IMR-90 (cell line): Measurements from ENCODE around the gene PARP14. TPM values are rescaled to one million over a fixed set of nuclear protein-coding genes. Genes with fewer than 3 reads are reported as not detected.

Source experiments
- ATAC-seq: fragments of 200-7000 bp; cut with Tn5 transposase; 2 replicates; pipeline ENCODE4 v1.9.1; 2020; ENCODE audit warnings: low read depth, mild to moderate bottlenecking, moderate library complexity
- BruUV-seq: library from RNA; stranded (reverse); fragments of 400-500 nt; replicated peaks from 2 replicates; lab custom pipeline; 2021; lab: Mats Ljungman, UMichigan
- CTCF ChIA-PET: fragments of 300-600 bp; formaldehyde crosslinking; extraction: SDS; loops from one replicate; lab custom pipeline; 2021; ENCODE audit warnings: antibody characterized with exemption; lab: Yijun Ruan, JAX
- POLR2A ChIA-PET: fragments of 300-600 bp; sonication (Branson Sonifier 250); formaldehyde crosslinking; loops from one replicate; lab custom pipeline; 2022; ENCODE audit warnings: antibody characterized with exemption; ENCODE audit not compliant: unreplicated experiment; lab: Charles Lee
- DNase-seq: peaks from one replicate; pipeline ENCODE4 v3.0.0; 2013
- H2AFZ ChIP-seq: replicated peaks from 2 replicates; pipeline ENCODE3; 2013; ENCODE audit warnings: low read length, mild to moderate bottlenecking; ENCODE audit not compliant: poor library complexity
- H2AK5ac ChIP-seq: 2 replicates; pipeline ENCODE4 v1.6.1; 2013; ENCODE audit warnings: low read depth, low read length, inconsistent platforms
- H2AK9ac ChIP-seq: replicated peaks from 2 replicates; pipeline ENCODE3; 2013; ENCODE audit warnings: mild to moderate bottlenecking, low read depth, low read length, moderate library complexity; ENCODE audit not compliant: poor library complexity
- H2BK120ac ChIP-seq: 2 replicates; pipeline ENCODE4 v1.6.1; 2013; ENCODE audit warnings: low read depth, low read length, inconsistent platforms
- H2BK15ac ChIP-seq: 3 replicates; pipeline ENCODE4 v1.6.1; 2013; ENCODE audit warnings: low read depth, low read length, inconsistent platforms
- H2BK20ac ChIP-seq: 2 replicates; pipeline ENCODE4 v1.6.1; 2013; ENCODE audit warnings: low read depth, mild to moderate bottlenecking, inconsistent platforms, low read length, moderate library complexity
- H2BK5ac ChIP-seq: 2 replicates; pipeline ENCODE4 v1.6.1; 2013; ENCODE audit warnings: mild to moderate bottlenecking, low read depth, low read length, inconsistent platforms; ENCODE audit not compliant: poor library complexity, severe bottlenecking
- H3K14ac ChIP-seq: replicated peaks from 2 replicates; pipeline ENCODE4 v1.6.1; 2013; ENCODE audit warnings: low read depth, low read length, inconsistent platforms
- H3K18ac ChIP-seq: 2 replicates; pipeline ENCODE4 v1.6.1; 2013; ENCODE audit warnings: low read depth, low read length, control low read depth
- H3K23ac ChIP-seq: 2 replicates; pipeline ENCODE4 v1.6.1; 2013; ENCODE audit warnings: low read depth, low read length, inconsistent platforms
- H3K27ac ChIP-seq: 2 replicates; pipeline ENCODE4 v1.5.1; 2013; ENCODE audit warnings: mild to moderate bottlenecking, control low read depth, low read length; ENCODE audit not compliant: insufficient read depth
- H3K27me3 ChIP-seq: 2 replicates; pipeline ENCODE4 v1.6.1; 2013; ENCODE audit warnings: low read length; ENCODE audit not compliant: control insufficient read depth, insufficient read depth
- H3K36me3 ChIP-seq: 2 replicates; pipeline ENCODE4 v1.6.1; 2013; ENCODE audit warnings: low read length, mixed read lengths; ENCODE audit not compliant: control insufficient read depth, insufficient read depth
- H3K4ac ChIP-seq: 2 replicates; pipeline ENCODE4 v1.6.1; 2013; ENCODE audit warnings: low read depth, low read length, inconsistent platforms
- H3K4me1 ChIP-seq: 2 replicates; pipeline ENCODE4 v1.6.1; 2013; ENCODE audit warnings: low read length, mixed read lengths; ENCODE audit not compliant: control insufficient read depth, insufficient read depth
- H3K4me2 ChIP-seq: 2 replicates; pipeline ENCODE4 v1.6.1; 2013; ENCODE audit warnings: low read depth, mild to moderate bottlenecking, control low read depth, low read length, moderate library complexity
- H3K4me3 ChIP-seq: 2 replicates; pipeline ENCODE4 v1.5.1; 2013; ENCODE audit warnings: low read depth, mild to moderate bottlenecking, control low read depth, low read length, moderate library complexity; ENCODE audit not compliant: insufficient read depth
- H3K56ac ChIP-seq: 2 replicates; pipeline ENCODE4 v1.6.1; 2013; ENCODE audit warnings: low read length, inconsistent platforms; ENCODE audit not compliant: insufficient read depth; ENCODE audit errors: extremely low read depth
- H3K79me1 ChIP-seq, 2 experiments: 2 replicates each; pipeline ENCODE4 v1.6.1; 2013; ENCODE audit warnings: low read length in 2 of 2, inconsistent platforms in 1 of 2, low read depth in 1 of 2
- H3K9ac ChIP-seq: 2 replicates; pipeline ENCODE4 v1.6.1; 2013; ENCODE audit warnings: low read depth, low read length, control low read depth
- H3K9me1 ChIP-seq: 2 replicates; pipeline ENCODE4 v1.6.1; 2013; ENCODE audit warnings: low read length, inconsistent platforms; ENCODE audit not compliant: insufficient read depth
- H3K9me3 ChIP-seq: 2 replicates; pipeline ENCODE4 v1.6.1; 2013; ENCODE audit warnings: low read length; ENCODE audit not compliant: control insufficient read depth, insufficient read depth
- H4K20me1 ChIP-seq: 2 replicates; pipeline ENCODE4 v1.6.1; 2013; ENCODE audit warnings: low read length, inconsistent platforms; ENCODE audit not compliant: insufficient read depth
- H4K5ac ChIP-seq: 2 replicates; pipeline ENCODE4 v1.6.1; 2013; ENCODE audit warnings: mild to moderate bottlenecking, low read depth, low read length, control low read depth
- H4K8ac ChIP-seq, 2 experiments: 2 replicates each; pipeline ENCODE4 v1.6.1; 2013; ENCODE audit warnings: low read depth in 2 of 2, low read length in 2 of 2, control low read depth in 1 of 2, inconsistent platforms in 1 of 2
- H4K91ac ChIP-seq: 2 replicates; pipeline ENCODE4 v1.6.1; 2013; ENCODE audit warnings: low read depth, low read length, inconsistent platforms; ENCODE audit not compliant: insufficient read depth
- BHLHE40 ChIP-seq: fragments of 150-350 bp; IDR thresholded peaks from 2 replicates; pipeline ENCODE4 v1.6.1; 2016; ENCODE audit warnings: mild to moderate bottlenecking, low read depth, low read length
- CEBPB ChIP-seq: IDR thresholded peaks from 2 replicates; pipeline ENCODE4 v1.6.1; 2012; ENCODE audit warnings: low read depth, low read length, improper control_type of control experiment
- CHD1 ChIP-seq: IDR thresholded peaks from 2 replicates; pipeline ENCODE4 v1.6.1; 2012; ENCODE audit warnings: low read depth, low read length, improper control_type of control experiment
- FOS ChIP-seq: fragments of 150-350 bp; IDR thresholded peaks from 2 replicates; pipeline ENCODE4 v1.6.1; 2016; ENCODE audit warnings: low read depth, low read length
- MAFK ChIP-seq: IDR thresholded peaks from 2 replicates; pipeline ENCODE4 v1.6.1; 2012; ENCODE audit warnings: low read depth, low read length, improper control_type of control experiment
- MAZ ChIP-seq: IDR thresholded peaks from 2 replicates; pipeline ENCODE4 v1.6.1; 2012; ENCODE audit warnings: low read depth, mild to moderate bottlenecking, low read length, improper control_type of control experiment, moderate library complexity, borderline replicate concordance
- MXI1 ChIP-seq: IDR thresholded peaks from 2 replicates; pipeline ENCODE4 v1.6.1; 2012; ENCODE audit warnings: low read depth, mild to moderate bottlenecking, low read length, moderate library complexity, borderline replicate concordance
- NFE2L2 ChIP-seq: fragments of 150-350 bp; IDR thresholded peaks from 2 replicates; pipeline ENCODE4 v1.6.1; 2016; ENCODE audit warnings: low read depth, mild to moderate bottlenecking, low read length
- POLR2A ChIP-seq: IDR thresholded peaks from 2 replicates; pipeline ENCODE4 v1.6.1; 2012; ENCODE audit warnings: mild to moderate bottlenecking, low read depth, low read length
- RAD21 ChIP-seq: IDR thresholded peaks from 2 replicates; pipeline ENCODE4 v1.6.1; 2012; ENCODE audit warnings: low read length, improper control_type of control experiment
- RCOR1 ChIP-seq: IDR thresholded peaks from 2 replicates; pipeline ENCODE4 v1.6.1; 2012; ENCODE audit warnings: mild to moderate bottlenecking, low read length, improper control_type of control experiment; ENCODE audit not compliant: insufficient replicate concordance
- RFX5 ChIP-seq: IDR thresholded peaks from 2 replicates; pipeline ENCODE4 v1.8.0; 2012; ENCODE audit warnings: low read depth, mild to moderate bottlenecking, low read length, moderate library complexity
- SMC3 ChIP-seq: fragments of 150-350 bp; IDR thresholded peaks from 2 replicates; pipeline ENCODE4 v1.6.1; 2016; ENCODE audit warnings: low read depth, mild to moderate bottlenecking, antibody characterized with exemption, low read length, moderate library complexity
- WGBS, 2 experiments: methylation state at CpG; one replicate each; pipeline versions ENCODE4 v1.1.5 to v1.1.7; 2013; ENCODE audit warnings: missing lambda C conversion rate in 2 of 2; ENCODE audit not compliant: insufficient read length in 1 of 2; ENCODE audit errors: extremely low coverage in 2 of 2; 5-methylcytosine and 5-hydroxymethylcytosine counted together
- dilution Hi-C: fragments of 300-500 bp; cut with HindIII; formaldehyde crosslinking; loops from one replicate; pipeline ENCODE4 v1.14.3; 2018; ENCODE audit warnings: low sequenced_read_pairs; ENCODE audit not compliant: unreplicated experiment
- in situ Hi-C: fragments of 300-500 bp; cut with MboI; formaldehyde crosslinking; loops from 3 replicates; pipeline ENCODE4 v1.14.3; 2019; ENCODE audit warnings: low sequenced_read_pairs, inconsistent platforms, mixed read lengths
- intact Hi-C: fragments of 100-400 bp; cut with micrococcal nuclease; formaldehyde crosslinking; loops from 2 replicates; pipeline ENCODE4 v1.10.0; 2022
- polyA plus RNA-seq, 3 experiments: library from polyadenylated mRNA; depleted of rRNA; stranded (reverse); fragments of >200 nt; gene quantifications; 2 replicates each; pipeline ENCODE4 v1.2.3, GENCODE V29; 2012; ENCODE audit warnings: low replicate concordance in 1 of 3
- total RNA-seq: library from RNA; depleted of rRNA; stranded (reverse); fragments of >200 nt; gene quantifications from 2 replicates; pipeline ENCODE4 v1.2.3, GENCODE V29; 2012
- TF ChIP-seq, protein P1 (sequence below): fragments of 150-350 bp; IDR thresholded peaks from 2 replicates; pipeline ENCODE4 v1.6.1; 2017; ENCODE audit warnings: mild to moderate bottlenecking, antibody characterized with exemption, low read length, low read depth
- TF ChIP-seq, protein P2 (sequence below): fragments of 150-350 bp; IDR thresholded peaks from 2 replicates; pipeline ENCODE4 v1.6.1; 2016; ENCODE audit warnings: low read depth, mild to moderate bottlenecking, low read length, moderate library complexity, borderline replicate concordance
- TF ChIP-seq, protein P3 (sequence below): conservative IDR thresholded peaks from 2 replicates; pipeline ENCODE4 v1.5.1; 2012; ENCODE audit warnings: mild to moderate bottlenecking, low read depth, low read length, improper control_type of control experiment

The PARP14 gene
- total and polyA plus RNA-seq, 2 of the 4 experiments (the other 2 are of a cell fraction): 9.3 to 23.1 TPM

DNA sequence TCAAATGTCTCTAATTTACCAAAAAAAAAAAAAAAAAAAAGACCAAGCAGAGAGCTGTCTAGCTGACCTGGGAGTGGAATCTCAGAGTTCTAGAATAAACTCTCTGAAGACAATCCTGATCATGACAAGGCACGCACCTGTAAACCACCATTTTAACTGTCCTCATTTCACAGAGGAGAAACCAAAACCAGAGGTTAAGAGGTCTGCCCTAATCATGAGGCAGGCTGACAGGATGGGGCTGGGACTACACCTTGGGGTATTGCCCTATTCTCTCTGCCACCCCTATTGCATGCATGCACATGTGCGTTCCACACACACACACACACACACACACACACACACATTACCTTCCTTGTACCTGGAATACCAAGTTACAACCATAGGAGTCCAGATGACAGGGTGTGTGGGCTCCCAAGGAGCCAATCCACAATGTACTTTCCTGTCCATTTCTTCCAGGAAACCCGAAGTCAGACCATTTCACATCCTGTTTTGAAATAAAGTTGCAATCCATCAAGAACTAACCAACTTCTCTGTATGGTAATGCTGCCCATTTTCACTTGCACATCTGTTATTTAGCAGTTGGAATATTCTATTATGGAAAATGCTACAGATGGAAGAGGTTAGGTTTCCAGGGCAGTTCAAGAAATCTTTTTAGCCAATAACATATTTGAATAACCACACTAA is 78.4 kb downstream of the PARP14 start:
- Histone ChIP-seq H3K79me1 (no peaks in the 10 kb centered on the region), H3K27ac (no peak overlapping the region), H4K91ac (no peak overlapping the region), H2AFZ (no peak overlapping the region), H3K14ac (no peak overlapping the region), H4K20me1 (no peaks in the 10 kb centered on the region), H3K9me1 (peaks cover 5% of the 10 kb centered on the region; the same call in 1 of the 2 replicates), H4K5ac (no peak overlapping the region), H3K4me3 (no peak overlapping the region), H3K36me3 (peaks cover 2% of the 10 kb centered on the region; the same call in 1 of the 2 replicates), H2BK120ac (no peak overlapping the region), H3K56ac (no peak overlapping the region), H3K9me3 (no peaks in the 10 kb centered on the region), H3K4me1 (peaks cover 2% of the 10 kb centered on the region; the same call in 1 of the 2 replicates), H3K4ac (no peak overlapping the region), H3K18ac (no peak overlapping the region), H3K27me3 (no peaks in the 10 kb centered on the region), H2AK9ac (no peak overlapping the region), H2BK15ac (no peak overlapping the region), H3K4me2 (no peak overlapping the region), H2BK20ac (no peak overlapping the region), H3K23ac (no peak overlapping the region), H2BK5ac (no peak overlapping the region), H4K8ac (no peak overlapping the region), H3K9ac (no peak overlapping the region), H2AK5ac (no peak overlapping the region)
- intact Hi-C loops (no loop called here), dilution Hi-C loops (no loop called here), in situ Hi-C loops (no loop called here)
- ChIA-PET CTCF (no interaction called here), POLR2A (no interaction called here)
- ATAC-seq (no peak), DNase-seq (no peak)
- WGBS, 2 experiments: 100% methylated on average over 1 of the region's 3 CpGs; no CpG with 5 or more reads in 1 of the 2 experiments
- TF ChIP-seq CEBPB: no peak
- TF ChIP-seq, protein P1, sequence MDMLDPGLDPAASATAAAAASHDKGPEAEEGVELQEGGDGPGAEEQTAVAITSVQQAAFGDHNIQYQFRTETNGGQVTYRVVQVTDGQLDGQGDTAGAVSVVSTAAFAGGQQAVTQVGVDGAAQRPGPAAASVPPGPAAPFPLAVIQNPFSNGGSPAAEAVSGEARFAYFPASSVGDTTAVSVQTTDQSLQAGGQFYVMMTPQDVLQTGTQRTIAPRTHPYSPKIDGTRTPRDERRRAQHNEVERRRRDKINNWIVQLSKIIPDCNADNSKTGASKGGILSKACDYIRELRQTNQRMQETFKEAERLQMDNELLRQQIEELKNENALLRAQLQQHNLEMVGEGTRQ: no peak
- TF ChIP-seq RCOR1: no peak
- TF ChIP-seq, protein P2, sequence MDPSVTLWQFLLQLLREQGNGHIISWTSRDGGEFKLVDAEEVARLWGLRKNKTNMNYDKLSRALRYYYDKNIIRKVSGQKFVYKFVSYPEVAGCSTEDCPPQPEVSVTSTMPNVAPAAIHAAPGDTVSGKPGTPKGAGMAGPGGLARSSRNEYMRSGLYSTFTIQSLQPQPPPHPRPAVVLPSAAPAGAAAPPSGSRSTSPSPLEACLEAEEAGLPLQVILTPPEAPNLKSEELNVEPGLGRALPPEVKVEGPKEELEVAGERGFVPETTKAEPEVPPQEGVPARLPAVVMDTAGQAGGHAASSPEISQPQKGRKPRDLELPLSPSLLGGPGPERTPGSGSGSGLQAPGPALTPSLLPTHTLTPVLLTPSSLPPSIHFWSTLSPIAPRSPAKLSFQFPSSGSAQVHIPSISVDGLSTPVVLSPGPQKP: no peak
- TF ChIP-seq FOS: no peak
- TF ChIP-seq MAZ: no peak
- no peak for TF ChIP-seq CHD1
- TF ChIP-seq RFX5: no peak
- TF ChIP-seq MAFK: no peak
- no peak for TF ChIP-seq SMC3
- TF ChIP-seq, protein P3, sequence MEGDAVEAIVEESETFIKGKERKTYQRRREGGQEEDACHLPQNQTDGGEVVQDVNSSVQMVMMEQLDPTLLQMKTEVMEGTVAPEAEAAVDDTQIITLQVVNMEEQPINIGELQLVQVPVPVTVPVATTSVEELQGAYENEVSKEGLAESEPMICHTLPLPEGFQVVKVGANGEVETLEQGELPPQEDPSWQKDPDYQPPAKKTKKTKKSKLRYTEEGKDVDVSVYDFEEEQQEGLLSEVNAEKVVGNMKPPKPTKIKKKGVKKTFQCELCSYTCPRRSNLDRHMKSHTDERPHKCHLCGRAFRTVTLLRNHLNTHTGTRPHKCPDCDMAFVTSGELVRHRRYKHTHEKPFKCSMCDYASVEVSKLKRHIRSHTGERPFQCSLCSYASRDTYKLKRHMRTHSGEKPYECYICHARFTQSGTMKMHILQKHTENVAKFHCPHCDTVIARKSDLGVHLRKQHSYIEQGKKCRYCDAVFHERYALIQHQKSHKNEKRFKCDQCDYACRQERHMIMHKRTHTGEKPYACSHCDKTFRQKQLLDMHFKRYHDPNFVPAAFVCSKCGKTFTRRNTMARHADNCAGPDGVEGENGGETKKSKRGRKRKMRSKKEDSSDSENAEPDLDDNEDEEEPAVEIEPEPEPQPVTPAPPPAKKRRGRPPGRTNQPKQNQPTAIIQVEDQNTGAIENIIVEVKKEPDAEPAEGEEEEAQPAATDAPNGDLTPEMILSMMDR: no peak
- no peak for TF ChIP-seq NFE2L2
- no peak for TF ChIP-seq BHLHE40
- no peak for TF ChIP-seq MXI1
- TF ChIP-seq POLR2A: no peak
- TF ChIP-seq RAD21: no peak
- no TSS peak for BruUV-seq
